ENCODE measurements around the gene CCDC197. TPM values are rescaled to one million over a fixed set of nuclear protein-coding genes. Genes with fewer than 3 reads are reported as not detected.
A peak's percentile ranks its signal among the peaks of the same experiment; 100 is the strongest.

CCDC197 gene
- total RNA-seq, 1 donor from 2014 or later: not detected

DNA sequence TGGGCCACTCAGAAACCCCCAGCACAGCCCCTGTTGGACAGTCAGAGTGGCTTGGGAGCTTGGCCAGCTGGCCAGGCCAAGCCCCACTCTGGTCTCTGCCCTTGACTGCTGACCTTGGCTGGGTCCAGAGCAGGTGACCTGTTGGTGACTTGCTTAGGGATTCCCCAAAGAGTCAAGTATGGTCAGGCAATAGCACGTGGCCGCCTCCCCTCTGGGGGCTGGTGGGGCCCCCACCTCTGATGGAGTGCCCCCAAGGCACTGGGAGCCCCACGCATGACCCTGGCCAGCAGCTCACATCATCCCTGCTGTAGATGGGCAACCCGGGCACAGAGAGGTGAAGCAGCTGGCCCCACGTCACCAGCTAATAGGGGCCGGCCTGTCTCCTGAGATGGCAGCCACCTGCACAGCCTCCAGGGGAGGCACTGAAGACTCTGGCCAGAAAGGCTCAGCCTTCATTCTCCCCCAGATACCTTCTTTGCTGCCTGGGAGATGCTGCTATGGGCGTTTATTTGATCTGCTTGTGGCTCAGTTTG is 1.8 kb downstream of the CCDC197 start:
- no peak overlapping the region for H3K4me3 ChIP-seq
- no peaks in the 10 kb centered on the region for H3F3A ChIP-seq (ENCODE audit: low read depth)
- no peaks in the 10 kb centered on the region for H3K9me3 ChIP-seq (ENCODE audit: low read depth)
- H3K27me3 Mint-ChIP-seq (ENCODE audit: insufficient read depth, low read depth): peaks cover 4% of the 10 kb centered on the region
- peaks cover 2% of the 10 kb centered on the region for H3K36me3 Mint-ChIP-seq
- peaks cover 9% of the 10 kb centered on the region for H3K27me3 ChIP-seq
- H3K4me3 Mint-ChIP-seq: no peak overlapping the region
- no peak overlapping the region for H2AFZ ChIP-seq (replicated peaks)
- no peak overlapping the region for H3K9ac ChIP-seq
- peak overlapping the region; percentile 75 for H3K27ac Mint-ChIP-seq
- H3K4me1 Mint-ChIP-seq: peaks cover 16% of the 10 kb centered on the region
- no peaks in the 10 kb centered on the region for H3K36me3 ChIP-seq
- no peaks in the 10 kb centered on the region for H3K4me1 ChIP-seq
- no peak for TF ChIP-seq EZH2 (IDR thresholded peaks at IDR 0.05)
- H3K9me3 Mint-ChIP-seq: no peaks in the 10 kb centered on the region
- no peak overlapping the region for H3K4me2 ChIP-seq
- no peak overlapping the region for H3K27ac ChIP-seq
- no peaks in the 10 kb centered on the region for H3K79me2 ChIP-seq (ENCODE audit: low read depth)
- H4K20me1 ChIP-seq (ENCODE audit: low read depth): no peaks in the 10 kb centered on the region
- DNase-seq (ENCODE audit: low spot score): no peak

DNA sequence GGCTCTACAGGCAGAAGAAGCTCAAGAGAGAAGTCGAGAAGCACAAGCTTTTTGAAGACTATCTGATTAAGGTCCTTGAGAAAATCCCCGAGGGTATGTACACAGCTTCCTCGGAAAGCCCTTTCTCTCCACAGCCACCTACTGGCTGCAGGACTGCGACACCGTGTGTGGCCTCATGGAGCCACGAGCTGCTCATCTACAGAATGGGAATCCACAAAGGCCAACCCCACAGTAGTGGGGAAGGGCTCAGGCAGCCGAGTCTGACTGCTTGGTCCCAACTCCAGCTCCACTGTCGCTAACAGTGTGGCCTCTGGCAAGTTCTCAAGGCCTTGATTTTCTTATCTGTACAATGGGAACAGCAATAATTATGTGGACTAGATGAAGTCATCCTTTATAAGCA is 2.5 kb downstream of the CCDC197 start:
- H3K4me3 ChIP-seq: no peak overlapping the region
- peaks cover 5% of the 10 kb centered on the region for H3K27me3 Mint-ChIP-seq (ENCODE audit: insufficient read depth, low read depth)
- no peak overlapping the region for H3K27ac ChIP-seq
- no peaks in the 10 kb centered on the region for H4K20me1 ChIP-seq (ENCODE audit: low read depth)
- peaks cover 2% of the 10 kb centered on the region for H3K36me3 Mint-ChIP-seq
- H3K4me1 Mint-ChIP-seq: peaks cover 16% of the 10 kb centered on the region
- H3K36me3 ChIP-seq: no peaks in the 10 kb centered on the region
- H2AFZ ChIP-seq (replicated peaks): no peak overlapping the region
- H3K79me2 ChIP-seq (ENCODE audit: low read depth): no peaks in the 10 kb centered on the region
- DNase-seq (ENCODE audit: low spot score): no peak
- H3K9me3 Mint-ChIP-seq: no peaks in the 10 kb centered on the region
- no peak overlapping the region for H3K4me3 Mint-ChIP-seq
- H3K4me2 ChIP-seq: no peak overlapping the region
- peaks cover 9% of the 10 kb centered on the region for H3K27me3 ChIP-seq
- peak overlapping the region; percentile 75 for H3K27ac Mint-ChIP-seq
- no peaks in the 10 kb centered on the region for H3K9me3 ChIP-seq (ENCODE audit: low read depth)
- no peak overlapping the region for H3K9ac ChIP-seq
- H3K4me1 ChIP-seq: no peaks in the 10 kb centered on the region
- no peaks in the 10 kb centered on the region for H3F3A ChIP-seq (ENCODE audit: low read depth)
- TF ChIP-seq, protein P1, sequence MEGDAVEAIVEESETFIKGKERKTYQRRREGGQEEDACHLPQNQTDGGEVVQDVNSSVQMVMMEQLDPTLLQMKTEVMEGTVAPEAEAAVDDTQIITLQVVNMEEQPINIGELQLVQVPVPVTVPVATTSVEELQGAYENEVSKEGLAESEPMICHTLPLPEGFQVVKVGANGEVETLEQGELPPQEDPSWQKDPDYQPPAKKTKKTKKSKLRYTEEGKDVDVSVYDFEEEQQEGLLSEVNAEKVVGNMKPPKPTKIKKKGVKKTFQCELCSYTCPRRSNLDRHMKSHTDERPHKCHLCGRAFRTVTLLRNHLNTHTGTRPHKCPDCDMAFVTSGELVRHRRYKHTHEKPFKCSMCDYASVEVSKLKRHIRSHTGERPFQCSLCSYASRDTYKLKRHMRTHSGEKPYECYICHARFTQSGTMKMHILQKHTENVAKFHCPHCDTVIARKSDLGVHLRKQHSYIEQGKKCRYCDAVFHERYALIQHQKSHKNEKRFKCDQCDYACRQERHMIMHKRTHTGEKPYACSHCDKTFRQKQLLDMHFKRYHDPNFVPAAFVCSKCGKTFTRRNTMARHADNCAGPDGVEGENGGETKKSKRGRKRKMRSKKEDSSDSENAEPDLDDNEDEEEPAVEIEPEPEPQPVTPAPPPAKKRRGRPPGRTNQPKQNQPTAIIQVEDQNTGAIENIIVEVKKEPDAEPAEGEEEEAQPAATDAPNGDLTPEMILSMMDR (IDR thresholded peaks at IDR 0.05): peak; percentile 4
- no peak for TF ChIP-seq EZH2phosphoT487 (IDR thresholded peaks at IDR 0.05)

DNA sequence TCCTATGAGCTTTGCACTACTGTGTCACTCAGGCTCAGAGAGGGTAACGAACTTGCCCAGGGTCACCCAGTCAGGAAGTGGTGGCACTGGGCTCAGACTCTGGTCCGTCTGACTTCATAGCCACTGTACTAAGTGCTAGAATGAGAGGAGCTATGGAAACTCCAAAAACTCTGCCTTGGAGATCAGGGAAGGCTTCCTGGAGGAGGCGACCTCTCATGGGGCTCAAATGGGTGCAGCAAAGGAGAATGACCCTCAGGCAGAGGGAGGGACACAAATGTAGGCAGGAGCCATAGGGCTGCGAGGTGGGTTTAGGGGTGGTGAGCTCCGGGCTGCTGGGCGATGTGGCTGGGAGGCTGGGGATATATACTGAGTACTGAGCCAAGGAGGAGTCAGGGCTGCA is 3.2 kb downstream of the CCDC197 start:
- Mint-ChIP-seq H3K27ac (peak overlapping the region; percentile 57), H3K4me1 (peaks cover 19% of the 10 kb centered on the region), H3K9me3 (no peaks in the 10 kb centered on the region), H3K27me3 (ENCODE audit: insufficient read depth, low read depth) (peaks cover 8% of the 10 kb centered on the region), H3K36me3 (peaks cover 2% of the 10 kb centered on the region), H3K4me3 (no peak overlapping the region)
- Histone ChIP-seq H3K4me3 (no peak overlapping the region), H3K27me3 (peaks cover 9% of the 10 kb centered on the region), H3K4me2 (no peak overlapping the region), H3K9ac (no peak overlapping the region), H3K4me1 (no peaks in the 10 kb centered on the region), H3K79me2 (ENCODE audit: low read depth) (no peaks in the 10 kb centered on the region), H3K27ac (no peak overlapping the region), H4K20me1 (ENCODE audit: low read depth) (no peaks in the 10 kb centered on the region), H3K9me3 (ENCODE audit: low read depth) (no peaks in the 10 kb centered on the region), H3F3A (ENCODE audit: low read depth) (no peaks in the 10 kb centered on the region), H2AFZ (replicated peaks) (no peak overlapping the region), H3K36me3 (no peaks in the 10 kb centered on the region)
- no peak for TF ChIP-seq EZH2 (IDR thresholded peaks at IDR 0.05)
- TF ChIP-seq, protein P1 (IDR thresholded peaks at IDR 0.05): no peak
- DNase-seq (ENCODE audit: low spot score): no peak

DNA sequence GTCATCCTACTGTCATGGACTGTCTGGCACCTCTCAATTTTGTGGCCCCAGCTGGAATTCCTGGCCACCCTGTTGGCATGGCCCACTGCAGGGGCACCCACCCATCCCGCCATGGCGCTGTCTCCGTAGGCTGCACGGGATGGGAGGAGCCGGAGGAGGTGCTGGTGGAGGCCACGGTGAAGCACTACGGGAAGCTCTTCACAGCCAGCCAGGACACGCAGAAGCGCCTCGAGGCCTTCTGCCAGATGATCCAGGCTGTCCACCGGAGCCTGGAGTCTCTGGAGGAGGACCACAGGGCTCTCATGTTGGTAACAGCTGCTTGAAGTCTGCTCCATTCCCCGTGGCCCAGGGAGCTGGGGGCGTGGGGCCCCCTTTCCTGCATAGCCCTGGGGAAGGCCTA is 3.9 kb downstream of the CCDC197 start:
- H3F3A ChIP-seq (ENCODE audit: low read depth): no peaks in the 10 kb centered on the region
- TF ChIP-seq EZH2 (IDR thresholded peaks at IDR 0.05) (no peak), EZH2phosphoT487 (IDR thresholded peaks at IDR 0.05) (no peak)
- TF ChIP-seq, protein P1 (IDR thresholded peaks at IDR 0.05): no peak
- H3K4me1 Mint-ChIP-seq: peaks cover 14% of the 10 kb centered on the region
- no peak for DNase-seq (ENCODE audit: low spot score)
- H3K4me1 ChIP-seq: no peaks in the 10 kb centered on the region
- no peaks in the 10 kb centered on the region for H3K79me2 ChIP-seq (ENCODE audit: low read depth)
- no peak overlapping the region for H3K27ac ChIP-seq
- H3K27ac Mint-ChIP-seq: no peak overlapping the region
- H3K27me3 Mint-ChIP-seq (ENCODE audit: insufficient read depth, low read depth): peaks cover 8% of the 10 kb centered on the region
- no peaks in the 10 kb centered on the region for H3K36me3 ChIP-seq
- no peak overlapping the region for H3K9ac ChIP-seq
- no peaks in the 10 kb centered on the region for H3K9me3 Mint-ChIP-seq
- H3K4me3 ChIP-seq: no peak overlapping the region
- peaks cover 9% of the 10 kb centered on the region for H3K27me3 ChIP-seq
- H3K9me3 ChIP-seq (ENCODE audit: low read depth): no peaks in the 10 kb centered on the region
- H3K36me3 Mint-ChIP-seq: peaks cover 2% of the 10 kb centered on the region
- H2AFZ ChIP-seq (replicated peaks): no peak overlapping the region
- no peak overlapping the region for H3K4me2 ChIP-seq
- H3K4me3 Mint-ChIP-seq: no peak overlapping the region
- no peaks in the 10 kb centered on the region for H4K20me1 ChIP-seq (ENCODE audit: low read depth)

All from neural progenitor cell (in vitro differentiated cells).